RPMI7951 (cell line): ENCODE data around the gene INO80E. TPM values are rescaled to one million over a fixed set of nuclear protein-coding genes. Genes with fewer than 3 reads are reported as not detected.

Source experiments
- DNase-seq: peaks from one replicate; pipeline ENCODE4 v3.0.0-alpha.2; 2012; ENCODE audit warnings: low read depth
- total RNA-seq: library from RNA; depleted of rRNA; stranded (reverse); fragments of >200 nt; shearing (Covaris generic); gene quantifications from 2 replicates; pipeline ENCODE4 v1.2.3, GENCODE V29; 2014

INO80E gene
- total RNA-seq, 1 experiment from 2014 or later, result 53.7 TPM

- no peak for DNase-seq
Measured at GRCh38 chr16:29975811-29976511, 20.1 kb upstream of the INO80E start.

GRCh38 chr16:29977063-29977825, 18.8 kb upstream of the INO80E start:
- DNase-seq, result no peak

- no peak for DNase-seq
Measured at GRCh38 chr16:29978081-29978480, 18.0 kb upstream of the INO80E start.

GRCh38 chr16:29978564-29979270, 17.3 kb upstream of the INO80E start:
- no peak for DNase-seq

GRCh38 chr16:29982560-29983419, 13.3 kb upstream of the INO80E start:
- no peak for DNase-seq

- no peak for DNase-seq
Measured at GRCh38 chr16:29983420-29984136, 12.5 kb upstream of the INO80E start.

- DNase-seq, result no peak
Measured at GRCh38 chr16:29984137-29984763, 11.8 kb upstream of the INO80E start.

GRCh38 chr16:29984764-29985147, 11.3 kb upstream of the INO80E start:
- DNase-seq, result no peak

- DNase-seq, result no peak
Measured at GRCh38 chr16:29985271-29985811, 10.7 kb upstream of the INO80E start.

- DNase-seq, result no peak
Measured at GRCh38 chr16:29986231-29986630, 9.8 kb upstream of the INO80E start.

- DNase-seq, result no peak
Measured at GRCh38 chr16:29986931-29987330, 9.1 kb upstream of the INO80E start.

- no peak for DNase-seq
Measured at GRCh38 chr16:29987371-29988085, 8.5 kb upstream of the INO80E start.

- no peak for DNase-seq
Measured at GRCh38 chr16:29988346-29989075, 7.5 kb upstream of the INO80E start.

- DNase-seq, result no peak
Measured at GRCh38 chr16:29989111-29989858, 6.8 kb upstream of the INO80E start.

GRCh38 chr16:29990034-29990433, 6.0 kb upstream of the INO80E start:
- DNase-seq, result no peak

- no peak for DNase-seq
Measured at GRCh38 chr16:29990883-29991570, 5.0 kb upstream of the INO80E start.

- DNase-seq, result no peak
Measured at GRCh38 chr16:29991571-29991904, 4.5 kb upstream of the INO80E start.
